K562 (cell line): ENCODE results near the gene GIPR. TPM values are rescaled to one million over a fixed set of nuclear protein-coding genes. Genes with fewer than 3 reads are reported as not detected.

Experiments used
- ATAC-seq: fragments of 200-7000 bp; cut with Tn5 transposase; 3 replicates; pipeline ENCODE4 v1.9.1; 2020; ENCODE audit warnings: moderate library complexity
- BruUV-seq: library from RNA; stranded (reverse); fragments of 400-500 nt; replicated peaks from 2 replicates; lab custom pipeline; 2021; lab: Mats Ljungman, UMichigan
- CTCF ChIA-PET: fragments of 300-600 bp; formaldehyde crosslinking; extraction: SDS; loops from one replicate; lab custom pipeline; 2021; ENCODE audit warnings: low intra/inter-chr PET ratio; lab: Yijun Ruan, JAX
- POLR2A ChIA-PET: fragments of 300-600, 350-650 bp; sonication (Branson Sonifier 250); formaldehyde crosslinking; extraction: SDS; loops from one replicate; lab custom pipeline; 2021; ENCODE audit warnings: antibody characterized with exemption, inconsistent platforms; lab: Yijun Ruan, JAX
- DNase-seq, 4 experiments: peaks; one replicate each; pipeline versions ENCODE4 v3.0.0 to v3.0.0-alpha.2; 2011 to 2018; ENCODE audit warnings: low spot score in 3 of 4, mixed read lengths in 3 of 4; ENCODE audit errors: extremely low read depth in 1 of 4
- FAIRE-seq: peaks from 2 replicates; lab custom pipeline; 2011; peaks lifted over from hg19 to GRCh38; lab: Jason Lieb, UNC
- H2AFZ ChIP-seq: 2 replicates; pipeline ENCODE4 v1.6.0; 2011; ENCODE audit warnings: low read depth, low read length, control low read depth, inconsistent platforms
- H3K27ac ChIP-seq: fragments of 200-600 bp; 3 replicates; pipeline ENCODE4 v1.8.0; 2011; ENCODE audit warnings: low read depth, mild to moderate bottlenecking, control low read depth, inconsistent platforms, low read length, moderate library complexity, mixed read lengths; ENCODE audit errors: extremely low read depth
- H3K27me3 ChIP-seq, 2 experiments: fragments of 300-600 bp in 1 of 2; 2 replicates in 1 of 2; 3 replicates in 1 of 2; pipeline versions ENCODE4 v1.6.0 to v1.8.0; 2011; ENCODE audit warnings: inconsistent platforms in 2 of 2, low read length in 2 of 2, mild to moderate bottlenecking in 1 of 2, mixed read lengths in 1 of 2, moderate library complexity in 1 of 2; ENCODE audit not compliant: control insufficient read depth in 2 of 2, insufficient read depth in 2 of 2
- H3K36me3 ChIP-seq: fragments of 300-600 bp; 3 replicates; pipeline ENCODE4 v1.8.0; 2011; ENCODE audit warnings: mild to moderate bottlenecking, low read length, inconsistent platforms; ENCODE audit not compliant: control insufficient read depth, insufficient read depth
- H3K4me1 ChIP-seq, 2 experiments: fragments of 200-600 bp in 1 of 2; replicated peaks in 1 of 2; 2 replicates in 1 of 2; 3 replicates in 1 of 2; pipeline versions ENCODE4 v1.5.1 to v1.8.0; 2011; ENCODE audit warnings: inconsistent platforms in 2 of 2, low read length in 2 of 2, mild to moderate bottlenecking in 1 of 2, mixed read lengths in 1 of 2, moderate library complexity in 1 of 2; ENCODE audit not compliant: control insufficient read depth in 2 of 2, insufficient read depth in 2 of 2
- H3K4me2 ChIP-seq: 2 replicates; pipeline ENCODE4 v1.6.1; 2011; ENCODE audit warnings: low read length, control low read depth, inconsistent platforms, mixed read lengths; ENCODE audit not compliant: insufficient read depth
- H3K4me3 ChIP-seq: fragments of 200-600 bp; sonication (generic), shearing (Covaris generic); 2 replicates; pipeline ENCODE4 v1.5.1; 2016; ENCODE audit warnings: control low read depth, inconsistent platforms
- H3K79me2 ChIP-seq: fragments of 200-600 bp; 3 replicates; pipeline ENCODE4 v1.8.0; 2011; ENCODE audit warnings: low read length, inconsistent platforms; ENCODE audit not compliant: control insufficient read depth, insufficient read depth
- H3K9ac ChIP-seq, 2 experiments: 2 replicates each; pipeline versions ENCODE4 v1.6.0 to v1.6.1; 2011; ENCODE audit warnings: low read depth in 2 of 2, low read length in 2 of 2, control low read depth in 1 of 2, inconsistent platforms in 1 of 2, mild to moderate bottlenecking in 1 of 2, mixed read lengths in 1 of 2; ENCODE audit not compliant: insufficient read depth in 1 of 2
- H3K9me1 ChIP-seq: one replicate; pipeline ENCODE4 v1.6.0; 2011; ENCODE audit warnings: inconsistent platforms, mild to moderate bottlenecking, low read length, moderate library complexity; ENCODE audit not compliant: control insufficient read depth, insufficient read depth
- H3K9me3 ChIP-seq: replicated peaks from 2 replicates; pipeline ENCODE4 v1.5.1; 2011; ENCODE audit warnings: low read depth, low read length, inconsistent platforms; ENCODE audit not compliant: control insufficient read depth, insufficient read depth
- H4K20me1 ChIP-seq: replicated peaks from 2 replicates; pipeline ENCODE4 v1.6.1; 2011; ENCODE audit warnings: low read length, inconsistent platforms, mixed read lengths; ENCODE audit not compliant: control insufficient read depth, insufficient read depth
- ARID1B ChIP-seq: fragments of 450-650 bp; IDR thresholded peaks from 2 replicates; pipeline ENCODE4 v1.6.1; 2016; ENCODE audit warnings: antibody characterized with exemption, mild to moderate bottlenecking, inconsistent platforms
- CREBBP ChIP-seq: IDR thresholded peaks from one replicate; pipeline ENCODE4 v1.6.1; 2012; ENCODE audit warnings: low read depth, mild to moderate bottlenecking, control low read depth, inconsistent platforms, low read length
- EHMT2 ChIP-seq: fragments of 450-650 bp; IDR thresholded peaks from 2 replicates; pipeline ENCODE4 v1.6.1; 2018; ENCODE audit warnings: antibody characterized with exemption
- ETV1 ChIP-seq: fragments of 450-650 bp; conservative IDR thresholded peaks from 2 replicates; pipeline ENCODE4 v1.6.1; 2016; ENCODE audit warnings: missing genetic modification characterization, control low read depth, low read depth, missing compliant biosample characterization
- ILF3 ChIP-seq: fragments of 450-650 bp; IDR thresholded peaks from 2 replicates; pipeline ENCODE4 v1.6.1; 2018; ENCODE audit warnings: antibody characterized with exemption, mild to moderate bottlenecking, moderate library complexity, borderline replicate concordance
- KLF16 ChIP-seq: IDR thresholded peaks from 2 replicates; pipeline ENCODE4 v1.6.1; 2016; ENCODE audit warnings: antibody characterized with exemption
- MYNN ChIP-seq, 2 experiments: sonication (generic); formaldehyde crosslinking in 1 of 2; IDR thresholded peaks; 2 replicates each; pipeline versions ENCODE4 v1.5.0 to v1.6.1; 2016 to 2020; ENCODE audit warnings: antibody characterized with exemption in 1 of 2, missing genetic modification reagents in 1 of 2
- NFXL1 ChIP-seq: fragments of 450-650 bp; formaldehyde crosslinking; IDR thresholded peaks from 2 replicates; pipeline ENCODE4 v1.4.0; 2021; ENCODE audit warnings: mild to moderate bottlenecking
- POLR2AphosphoS2 ChIP-seq: IDR thresholded peaks from 2 replicates; pipeline ENCODE4 v1.6.1; 2012; ENCODE audit warnings: low read length, improper control_type of control experiment
- RB1 ChIP-seq: fragments of 450-650 bp; IDR thresholded peaks from 2 replicates; pipeline ENCODE4 v1.6.1; 2017; ENCODE audit warnings: low read depth, mild to moderate bottlenecking
- SP2 ChIP-seq: IDR thresholded peaks from 2 replicates; pipeline ENCODE4 v1.6.1; 2011; ENCODE audit warnings: mild to moderate bottlenecking, low read depth, low read length, moderate library complexity; ENCODE audit not compliant: poor library complexity, severe bottlenecking; ENCODE audit errors: extremely low read depth
- SUPT5H ChIP-seq: fragments of 450-650 bp; IDR thresholded peaks from 2 replicates; pipeline ENCODE4 v1.6.1; 2016
- TEAD1 ChIP-seq, 2 experiments: fragments of 450-650 bp in 1 of 2; sonication (generic) in 1 of 2; formaldehyde crosslinking; IDR thresholded peaks; 2 replicates each; pipeline versions ENCODE4 v1.4.0 to v1.8.0; 2020 to 2022; ENCODE audit warnings: mild to moderate bottlenecking in 2 of 2, missing genetic modification reagents in 1 of 2
- TRIM28 ChIP-seq: fragments of 450-650 bp; IDR thresholded peaks from 2 replicates; pipeline ENCODE4 v1.6.1; 2017
- ZBTB12 ChIP-seq: fragments of 250-450 bp; sonication (Bioruptor Pico); IDR thresholded peaks from 2 replicates; pipeline ENCODE4 v1.4.0; 2020
- WGBS: fragments of 100-300 bp; shearing (Covaris generic); methylation state at CpG from one replicate; pipeline ENCODE4 v1.1.6; 2016; ENCODE audit warnings: low coverage, mixed read lengths; ENCODE audit not compliant: insufficient coverage; ENCODE audit errors: missing lambda C conversion rate; 5-methylcytosine and 5-hydroxymethylcytosine counted together
- in situ Hi-C: fragments of 300-500 bp; cut with MboI; formaldehyde crosslinking; loops from 4 replicates; pipeline ENCODE4 v1.15.0; 2018; ENCODE audit warnings: inconsistent platforms, mixed read lengths
- intact Hi-C: fragments of 100-400 bp; cut with micrococcal nuclease; formaldehyde crosslinking; loops from 2 replicates; pipeline ENCODE4 v1.14.2; 2022
- polyA plus RNA-seq, 8 experiments: library from polyadenylated mRNA; depleted of rRNA in 4 of 8; stranded (reverse) in 5 of 8; unstranded in 3 of 8; fragments of >200 nt; fragmentation: Nextera tagmentation in 2 of 8; fragmentation: Illumina TruSeq in 1 of 8; extraction: Ambion mirVana in 2 of 8; extraction: Trizol in 1 of 8; gene quantifications; 2 replicates each; pipeline versions ENCODE4 v1.2.1 to v1.2.3, GENCODE V29; 2011 to 2014; ENCODE audit warnings: inconsistent platforms in 1 of 8, missing spikeins in 1 of 8
- total RNA-seq, 7 experiments: library from RNA; depleted of rRNA in 6 of 7; stranded (reverse); fragments of >200 nt in 6 of 7; fragmentation: Illumina TruSeq in 2 of 7; extraction: Trizol in 2 of 7; gene quantifications; 2 replicates each; pipeline versions ENCODE4 v1.2.1 to v1.2.3, GENCODE V29; 2011 to 2021; ENCODE audit warnings: low replicate concordance in 1 of 7
- TF ChIP-seq, protein P1 (sequence below): sonication (generic); formaldehyde crosslinking; IDR thresholded peaks from 2 replicates; pipeline ENCODE4 v1.8.0; 2022; ENCODE audit warnings: missing genetic modification reagents, mild to moderate bottlenecking, borderline replicate concordance

The GIPR gene
- total and polyA plus RNA-seq, 9 of the 15 experiments (the other 6 are each of a cell fraction or from before 2014, with no cell fraction given) = 2.2 to 26.8 (median 12.7) TPM

GRCh38 chr19:45681391-45682015, 13.5 kb downstream of the GIPR start (continued):
- TF ChIP-seq EHMT2 (no peak), RB1 (peak; percentile 95), ILF3 (no peak), MYNN (IDR thresholded peaks at IDR 0.05) (0 out of 2 replicates have a peak, but pooled peaks have one; percentile 37), MYNN (CRISPR knock-in tag; IDR thresholded peaks at IDR 0.05) (no peak)

- Histone ChIP-seq H3K79me2 (no peaks in the 10 kb centered on the region), H3K4me3 (0 out of 2 replicates have a peak overlapping the region, but pooled peaks have one; percentile 20), H3K9me3 (no peaks in the 10 kb centered on the region), H2AFZ (no peak overlapping the region), H3K36me3 (peaks cover 60% of the 10 kb centered on the region; the same call in 2 of the 3 replicates), H3K27ac (no peak overlapping the region), H3K9me1 (peaks cover 4% of the 10 kb centered on the region), H4K20me1 (0 out of 2 replicates have a peak, but pooled peaks cover 4% of the 10 kb centered on the region), H3K9ac (peak overlapping the region; percentile 26 to 84; a peak in 1 of 4 replicates), H3K27me3 (no peaks in the 10 kb centered on the region), H3K4me1 (peaks cover 3 to 20% of the 10 kb centered on the region in 2 experiments; a peak in 2 of 5 replicates), H3K4me2 (peak overlapping the region; percentile 55; the same call in 1 of the 2 replicates)
- ChIA-PET POLR2A (interaction anchor here (1.0 to 3.1 kb wide), 5 partner anchors 10 to 89 kb away, joined by 3 to 15 read pairs (median 3); partner anchors contain the start of genes QPCTL, SIX5 and SNRPD2), CTCF (interaction anchor here (0.7 to 1.3 kb wide), 2 partner anchors 11 to 14 kb away, joined by 3 read pairs; partner anchors contain the start of gene GIPR)
- whole genome bisulfite sequencing = 66% methylated on average over 8 of the region's 8 CpGs
- no TSS peak for BruUV-seq
- TF ChIP-seq POLR2AphosphoS2 (no peak), MYNN (IDR thresholded peaks at IDR 0.05) (no peak), MYNN (CRISPR knock-in tag; IDR thresholded peaks at IDR 0.05) (no peak), ETV1 (tag) (no peak), KLF16 (no peak), ZBTB12 (CRISPR knock-in tag) (no peak), TEAD1 (CRISPR knock-in tag; IDR thresholded peaks at IDR 0.05) (no peak), CREBBP (no peak), SP2 (peak; percentile 4), SUPT5H (0 out of 2 replicates have a peak, but pooled peaks have one; percentile 43), TRIM28 (no peak), ARID1B (no peak), NFXL1 (no peak)
- TF ChIP-seq, protein P1, sequence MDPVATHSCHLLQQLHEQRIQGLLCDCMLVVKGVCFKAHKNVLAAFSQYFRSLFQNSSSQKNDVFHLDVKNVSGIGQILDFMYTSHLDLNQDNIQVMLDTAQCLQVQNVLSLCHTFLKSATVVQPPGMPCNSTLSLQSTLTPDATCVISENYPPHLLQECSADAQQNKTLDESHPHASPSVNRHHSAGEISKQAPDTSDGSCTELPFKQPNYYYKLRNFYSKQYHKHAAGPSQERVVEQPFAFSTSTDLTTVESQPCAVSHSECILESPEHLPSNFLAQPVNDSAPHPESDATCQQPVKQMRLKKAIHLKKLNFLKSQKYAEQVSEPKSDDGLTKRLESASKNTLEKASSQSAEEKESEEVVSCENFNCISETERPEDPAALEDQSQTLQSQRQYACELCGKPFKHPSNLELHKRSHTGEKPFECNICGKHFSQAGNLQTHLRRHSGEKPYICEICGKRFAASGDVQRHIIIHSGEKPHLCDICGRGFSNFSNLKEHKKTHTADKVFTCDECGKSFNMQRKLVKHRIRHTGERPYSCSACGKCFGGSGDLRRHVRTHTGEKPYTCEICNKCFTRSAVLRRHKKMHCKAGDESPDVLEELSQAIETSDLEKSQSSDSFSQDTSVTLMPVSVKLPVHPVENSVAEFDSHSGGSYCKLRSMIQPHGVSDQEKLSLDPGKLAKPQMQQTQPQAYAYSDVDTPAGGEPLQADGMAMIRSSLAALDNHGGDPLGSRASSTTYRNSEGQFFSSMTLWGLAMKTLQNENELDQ (CRISPR knock-in tag) = no peak
- DNase-seq (no peak), FAIRE-seq (no peak), ATAC-seq (peak; percentile 3; the same call in 2 of the 3 replicates)
- in situ Hi-C loops (loop anchor here (5.0 kb wide), 1 partner anchor 85 kb away; no protein-coding TSS in a partner anchor), intact Hi-C loops (loop anchor here (2.0 kb wide), 1 partner anchor 39 kb away; no protein-coding TSS in a partner anchor)
These were observed 14.1 kb downstream of the GIPR start for GRCh38 chr19:45682117-45682516.
